ENCODE results near the gene CRB1.

The CRB1 gene

GRCh38 chr1:197303463-197303862, 35.4 kb downstream of the CRB1 start:
- ATAC-seq, result no peak; the same call in 2 of the 3 replicates
- no peak for TF ChIP-seq ZNF70 (CRISPR knock-in tag; IDR thresholded peaks at IDR 0.05)
- TF ChIP-seq TOX (CRISPR knock-in tag; IDR thresholded peaks at IDR 0.05; ENCODE audit: borderline replicate concordance), result peak; percentile 61; the same call in 1 of the 2 replicates
- no peak for TF ChIP-seq ZNF565 (CRISPR knock-in tag; conservative IDR thresholded peaks at IDR 0.05; ENCODE audit: low read depth)

- peak; percentile 74 for ATAC-seq
- no peak for TF ChIP-seq PPARA (CRISPR knock-in tag; IDR thresholded peaks at IDR 0.05; ENCODE audit: borderline replicate concordance)
Observed at GRCh38 chr1:197304638-197305200, 36.7 kb downstream of the CRB1 start.

- ATAC-seq, result no peak
- TF ChIP-seq GLIS3 (CRISPR knock-in tag; IDR thresholded peaks at IDR 0.05), result no peak
Observed at GRCh38 chr1:197305925-197306324, 37.9 kb downstream of the CRB1 start.

DNA sequence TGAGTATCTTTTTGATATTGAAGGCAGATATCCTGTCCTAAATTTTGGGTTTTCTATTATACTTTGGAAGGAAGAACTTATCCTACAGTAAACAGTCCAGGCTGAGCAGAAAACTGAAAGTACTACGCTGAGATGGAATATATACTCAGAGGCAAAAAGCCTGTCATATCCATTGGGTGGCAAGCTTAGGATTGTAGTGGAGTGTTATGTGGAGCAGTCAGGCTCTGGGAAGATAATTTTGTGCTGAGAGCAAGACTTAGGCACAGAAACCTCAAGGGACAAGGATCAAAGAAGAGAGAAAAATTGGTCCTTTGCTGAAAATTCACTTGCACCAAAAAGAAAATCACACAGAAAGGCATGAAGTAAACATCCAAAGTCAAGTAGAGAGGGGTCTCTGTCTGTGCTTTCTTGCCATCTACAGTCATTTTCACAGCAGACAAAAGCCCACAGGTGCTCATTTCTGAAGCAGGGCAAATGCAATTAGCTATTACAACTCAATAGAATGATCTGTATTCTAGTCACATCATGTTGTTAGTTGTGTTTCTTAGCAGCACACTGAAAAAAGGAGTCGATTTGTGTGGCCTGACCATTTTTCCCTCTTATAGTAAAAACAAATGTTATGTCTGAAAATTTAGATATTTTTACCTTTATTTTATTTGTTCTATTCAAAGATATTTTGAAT, 38.5 kb downstream of the CRB1 start:
- TF ChIP-seq RARB (CRISPR knock-in tag; IDR thresholded peaks at IDR 0.05) (no peak), PATZ1 (CRISPR knock-in tag; IDR thresholded peaks at IDR 0.05; ENCODE audit: borderline replicate concordance) (no peak), TCF4 (CRISPR knock-in tag; IDR thresholded peaks at IDR 0.05; ENCODE audit: borderline replicate concordance) (no peak), TOX (CRISPR knock-in tag; IDR thresholded peaks at IDR 0.05; ENCODE audit: borderline replicate concordance) (no peak), ESRRG (CRISPR knock-in tag; IDR thresholded peaks at IDR 0.05) (no peak), SNAI2 (CRISPR knock-in tag; IDR thresholded peaks at IDR 0.05) (no peak), ISL1 (CRISPR knock-in tag; IDR thresholded peaks at IDR 0.05) (no peak), ZNF70 (CRISPR knock-in tag; IDR thresholded peaks at IDR 0.05) (no peak), POU6F1 (CRISPR knock-in tag; IDR thresholded peaks at IDR 0.05; ENCODE audit: borderline replicate concordance, low read depth) (no peak), GLIS3 (CRISPR knock-in tag; IDR thresholded peaks at IDR 0.05) (no peak), BACH2 (CRISPR knock-in tag; IDR thresholded peaks at IDR 0.05; ENCODE audit: borderline replicate concordance) (no peak)
- TF ChIP-seq, protein P1, sequence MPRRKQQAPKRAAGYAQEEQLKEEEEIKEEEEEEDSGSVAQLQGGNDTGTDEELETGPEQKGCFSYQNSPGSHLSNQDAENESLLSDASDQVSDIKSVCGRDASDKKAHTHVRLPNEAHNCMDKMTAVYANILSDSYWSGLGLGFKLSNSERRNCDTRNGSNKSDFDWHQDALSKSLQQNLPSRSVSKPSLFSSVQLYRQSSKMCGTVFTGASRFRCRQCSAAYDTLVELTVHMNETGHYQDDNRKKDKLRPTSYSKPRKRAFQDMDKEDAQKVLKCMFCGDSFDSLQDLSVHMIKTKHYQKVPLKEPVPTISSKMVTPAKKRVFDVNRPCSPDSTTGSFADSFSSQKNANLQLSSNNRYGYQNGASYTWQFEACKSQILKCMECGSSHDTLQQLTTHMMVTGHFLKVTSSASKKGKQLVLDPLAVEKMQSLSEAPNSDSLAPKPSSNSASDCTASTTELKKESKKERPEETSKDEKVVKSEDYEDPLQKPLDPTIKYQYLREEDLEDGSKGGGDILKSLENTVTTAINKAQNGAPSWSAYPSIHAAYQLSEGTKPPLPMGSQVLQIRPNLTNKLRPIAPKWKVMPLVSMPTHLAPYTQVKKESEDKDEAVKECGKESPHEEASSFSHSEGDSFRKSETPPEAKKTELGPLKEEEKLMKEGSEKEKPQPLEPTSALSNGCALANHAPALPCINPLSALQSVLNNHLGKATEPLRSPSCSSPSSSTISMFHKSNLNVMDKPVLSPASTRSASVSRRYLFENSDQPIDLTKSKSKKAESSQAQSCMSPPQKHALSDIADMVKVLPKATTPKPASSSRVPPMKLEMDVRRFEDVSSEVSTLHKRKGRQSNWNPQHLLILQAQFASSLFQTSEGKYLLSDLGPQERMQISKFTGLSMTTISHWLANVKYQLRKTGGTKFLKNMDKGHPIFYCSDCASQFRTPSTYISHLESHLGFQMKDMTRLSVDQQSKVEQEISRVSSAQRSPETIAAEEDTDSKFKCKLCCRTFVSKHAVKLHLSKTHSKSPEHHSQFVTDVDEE (CRISPR knock-in tag; IDR thresholded peaks at IDR 0.05), result no peak
- no peak for ATAC-seq

DNA sequence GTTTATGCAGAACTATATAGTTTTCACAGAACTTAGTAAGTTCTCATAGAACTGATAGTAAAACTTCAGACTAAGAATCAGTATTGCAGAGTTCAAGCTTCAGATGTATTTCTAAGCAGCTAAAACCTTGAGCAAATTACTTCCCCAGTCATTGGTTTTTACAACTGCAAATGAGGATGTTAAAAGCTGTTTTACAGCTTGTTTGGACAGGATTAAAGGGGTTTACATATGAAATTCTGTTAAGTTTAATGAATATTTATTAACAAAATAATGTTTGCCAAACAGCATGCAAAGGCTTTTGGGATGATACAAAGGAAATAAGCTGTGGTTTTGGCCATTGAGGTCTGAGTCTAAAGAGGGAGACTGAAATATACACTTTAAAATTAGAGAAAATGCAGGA, 39.1 kb downstream of the CRB1 start:
- ATAC-seq, result no peak
- TF ChIP-seq, protein P2, sequence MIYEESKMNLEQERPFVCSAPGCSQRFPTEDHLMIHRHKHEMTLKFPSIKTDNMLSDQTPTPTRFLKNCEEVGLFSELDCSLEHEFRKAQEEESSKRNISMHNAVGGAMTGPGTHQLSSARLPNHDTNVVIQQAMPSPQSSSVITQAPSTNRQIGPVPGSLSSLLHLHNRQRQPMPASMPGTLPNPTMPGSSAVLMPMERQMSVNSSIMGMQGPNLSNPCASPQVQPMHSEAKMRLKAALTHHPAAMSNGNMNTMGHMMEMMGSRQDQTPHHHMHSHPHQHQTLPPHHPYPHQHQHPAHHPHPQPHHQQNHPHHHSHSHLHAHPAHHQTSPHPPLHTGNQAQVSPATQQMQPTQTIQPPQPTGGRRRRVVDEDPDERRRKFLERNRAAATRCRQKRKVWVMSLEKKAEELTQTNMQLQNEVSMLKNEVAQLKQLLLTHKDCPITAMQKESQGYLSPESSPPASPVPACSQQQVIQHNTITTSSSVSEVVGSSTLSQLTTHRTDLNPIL (CRISPR knock-in tag; IDR thresholded peaks at IDR 0.05; ENCODE audit: low read depth), result no peak
- TF ChIP-seq POU6F1 (CRISPR knock-in tag; IDR thresholded peaks at IDR 0.05; ENCODE audit: borderline replicate concordance, low read depth) (no peak), ZNF70 (CRISPR knock-in tag; IDR thresholded peaks at IDR 0.05) (no peak), ZC3H10 (CRISPR knock-in tag; IDR thresholded peaks at IDR 0.05) (no peak), TCF4 (CRISPR knock-in tag; IDR thresholded peaks at IDR 0.05; ENCODE audit: borderline replicate concordance) (no peak)

Data from SK-N-SH treated with all-trans-retinoic acid at 6 μM for 48 hours (cell line).